Muscle of arm (tissue), 12 donors: ENCODE data around the gene REEP1. TPM values are rescaled to one million over a fixed set of nuclear protein-coding genes. Genes with fewer than 3 reads are reported as not detected.

Experiments
- DNase-seq: peaks from one replicate; pipeline ENCODE4 v3.0.0-alpha.2; 2013
- polyA plus RNA-seq, 12 donors: library from polyadenylated mRNA; unstranded; fragments of 120-200 nt; gene quantifications; one replicate each; pipeline ENCODE4 v1.2.1, GENCODE V29; 2013; ENCODE audit not compliant: insufficient read length in 12 of 12

Gene REEP1
- polyA plus RNA-seq, 12 donors, result 35.8 to 183 (median 70.7) TPM

DNA sequence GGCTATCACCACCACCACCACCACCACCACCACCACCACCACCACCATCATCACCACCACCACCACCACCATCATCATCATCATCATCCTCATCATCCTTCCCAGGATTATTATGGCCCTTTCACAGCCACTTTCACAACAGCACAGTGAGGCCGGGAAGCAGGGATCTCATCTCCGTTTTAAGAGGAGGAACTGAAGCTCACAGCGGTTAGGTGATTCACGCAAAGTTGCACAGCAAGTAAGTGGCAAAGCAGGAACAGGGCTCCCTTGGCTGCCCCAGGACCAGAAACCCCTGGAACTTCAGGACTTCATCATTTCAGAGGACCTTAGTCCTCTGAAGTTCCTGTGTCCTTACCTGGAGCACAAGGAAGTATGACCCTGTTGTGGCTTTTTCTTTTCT is 111.4 kb downstream of the REEP1 start:
- no peak for DNase-seq

DNA sequence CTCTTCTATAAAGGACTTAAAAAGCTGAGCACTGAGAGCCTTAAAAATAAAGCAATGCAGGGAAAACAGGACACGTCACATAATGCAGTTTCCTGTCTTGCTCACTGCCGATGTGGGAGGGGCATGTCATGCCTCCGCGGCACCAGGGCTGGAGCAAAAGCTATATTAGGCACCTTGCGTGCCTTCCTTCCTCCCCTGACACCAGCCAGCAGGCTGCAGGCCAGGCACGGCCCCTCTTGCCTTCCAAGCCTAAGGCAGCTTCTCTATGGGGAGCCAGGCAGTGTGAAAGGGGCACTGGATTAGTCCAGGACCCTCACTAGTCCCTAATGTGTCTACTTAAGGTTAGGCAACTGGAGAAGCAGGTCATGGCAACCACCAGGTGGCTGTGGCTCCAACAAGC is 111.8 kb downstream of the REEP1 start:
- no peak for DNase-seq

DNA sequence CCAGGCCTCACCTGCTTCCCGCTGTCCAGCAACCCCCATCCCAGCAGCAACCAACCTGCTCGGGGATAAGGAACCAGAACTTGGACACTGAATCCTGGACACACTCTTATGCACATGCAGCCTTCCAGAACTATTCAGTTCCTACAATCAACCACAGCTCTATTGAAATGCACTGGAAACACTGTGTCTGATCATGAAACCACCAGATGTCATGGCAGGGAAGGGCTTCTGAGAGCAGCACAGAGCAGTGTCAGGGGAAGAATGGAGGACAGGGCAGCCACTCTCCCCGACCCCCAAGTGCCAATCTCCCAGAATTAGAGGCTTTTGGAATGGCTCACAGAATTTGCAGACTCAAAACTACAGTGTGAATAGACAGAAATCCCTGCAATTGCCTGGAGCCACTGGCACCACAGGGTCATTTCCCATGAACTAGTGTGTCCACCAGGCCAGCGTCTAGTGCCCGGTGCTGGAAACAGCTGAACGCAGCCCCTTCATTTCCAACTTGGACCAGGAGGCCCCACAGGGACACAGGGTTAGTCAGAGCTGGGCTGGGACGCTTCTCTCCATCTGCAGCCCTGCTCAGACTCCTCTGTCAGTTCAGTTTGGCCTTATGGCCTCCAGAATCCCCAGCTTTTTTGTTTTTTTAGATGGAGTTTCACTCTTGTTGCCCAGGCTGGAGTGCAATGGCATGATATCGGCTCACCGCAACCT is 112.6 kb downstream of the REEP1 start:
- no peak for DNase-seq

DNA sequence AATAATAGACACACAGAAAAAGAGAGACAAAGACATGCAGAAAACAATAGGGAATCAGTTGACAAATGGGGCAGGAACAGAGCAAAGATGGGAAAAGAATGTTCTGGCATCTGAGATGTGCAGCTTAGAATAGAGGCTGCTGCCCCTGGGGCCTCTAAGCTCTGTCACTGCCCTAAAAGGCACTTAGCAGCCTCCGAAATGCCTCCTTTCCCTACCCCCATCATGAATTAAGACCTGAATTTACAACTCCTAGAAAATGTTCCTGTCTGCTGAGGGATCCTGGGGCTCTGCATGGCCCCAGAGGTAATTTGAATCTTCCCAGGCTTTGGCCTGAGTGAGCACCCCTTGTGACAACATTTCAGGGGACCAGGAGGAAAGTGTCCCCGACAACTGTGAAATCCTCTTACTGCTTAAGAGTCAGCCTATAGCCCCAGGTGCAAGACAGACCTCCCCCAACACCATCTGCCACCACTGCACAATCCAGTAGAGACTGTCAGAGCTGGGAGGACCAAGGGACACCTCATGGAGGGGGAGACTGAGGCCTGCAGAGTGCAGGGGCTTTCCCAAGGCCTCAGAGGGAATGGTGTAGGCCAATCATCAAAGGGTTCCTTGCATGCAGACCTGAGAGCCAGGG is 113.4 kb downstream of the REEP1 start:
- DNase-seq, result no peak

DNA sequence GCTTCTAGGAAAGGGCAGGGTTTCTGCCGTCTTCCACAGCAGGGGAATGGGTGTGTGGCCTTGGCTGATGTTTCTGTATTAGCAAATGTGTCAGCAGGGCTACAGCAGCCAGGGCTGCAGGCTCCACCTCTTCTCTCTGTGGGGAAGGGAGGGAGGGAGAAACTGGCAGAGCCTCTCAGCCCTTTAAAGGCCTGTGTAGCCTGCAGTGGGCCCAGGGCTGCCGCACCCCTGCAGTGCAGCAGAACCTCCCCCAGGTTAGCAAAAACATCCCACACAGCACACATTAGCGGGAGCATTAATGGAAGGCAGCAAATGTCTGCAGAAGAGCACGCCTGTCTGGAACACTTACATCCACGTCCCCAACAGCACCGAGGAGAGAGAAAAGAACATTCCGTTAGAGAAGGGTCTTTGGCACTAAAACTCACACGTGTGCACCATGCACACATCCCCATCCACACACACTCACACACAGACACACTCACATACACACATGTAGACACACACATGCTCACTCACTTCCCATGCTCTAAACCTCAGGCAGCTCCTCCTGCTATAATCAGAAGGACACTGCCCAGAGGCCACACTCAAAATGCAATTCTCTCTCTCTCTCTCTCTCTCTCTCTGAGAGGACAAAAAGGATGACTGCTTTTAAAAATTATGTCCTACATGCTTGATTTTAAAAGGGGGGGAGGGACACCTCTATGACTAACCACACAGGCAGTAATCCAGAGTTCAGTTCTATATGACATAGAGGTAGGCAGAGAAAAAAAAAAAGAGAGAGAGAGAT is 114.1 kb downstream of the REEP1 start:
- DNase-seq, result peak; percentile 74

DNA sequence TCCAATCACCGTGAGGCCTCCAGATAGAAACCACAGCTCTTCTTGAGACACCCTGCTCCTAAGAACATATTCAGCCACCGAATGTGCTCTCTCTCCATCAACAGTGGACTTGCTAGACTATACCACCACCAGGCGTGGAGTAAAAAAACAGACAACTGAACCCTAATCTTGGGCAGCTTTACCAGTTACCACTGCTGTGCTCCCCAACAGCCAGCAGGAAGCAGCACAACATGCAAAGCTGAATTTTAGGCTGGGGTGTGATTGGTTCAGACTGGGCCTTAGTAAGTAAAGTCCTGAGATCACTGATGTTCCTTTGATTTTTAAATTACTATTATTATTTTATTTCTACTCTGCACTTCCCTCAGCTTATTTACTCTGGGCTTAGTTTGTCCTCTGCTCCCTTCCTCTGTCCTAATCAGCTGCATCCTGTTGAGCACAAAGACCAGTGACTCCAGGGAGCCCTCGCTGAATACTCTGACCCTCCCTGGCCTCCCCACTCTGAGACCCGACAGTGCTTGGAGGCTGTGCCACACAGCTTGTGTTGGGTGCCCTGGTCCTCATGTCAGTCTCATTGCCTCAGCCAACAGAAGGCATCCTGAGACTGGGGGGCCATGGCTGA is 116.3 kb downstream of the REEP1 start:
- DNase-seq, result peak; percentile 48

DNA sequence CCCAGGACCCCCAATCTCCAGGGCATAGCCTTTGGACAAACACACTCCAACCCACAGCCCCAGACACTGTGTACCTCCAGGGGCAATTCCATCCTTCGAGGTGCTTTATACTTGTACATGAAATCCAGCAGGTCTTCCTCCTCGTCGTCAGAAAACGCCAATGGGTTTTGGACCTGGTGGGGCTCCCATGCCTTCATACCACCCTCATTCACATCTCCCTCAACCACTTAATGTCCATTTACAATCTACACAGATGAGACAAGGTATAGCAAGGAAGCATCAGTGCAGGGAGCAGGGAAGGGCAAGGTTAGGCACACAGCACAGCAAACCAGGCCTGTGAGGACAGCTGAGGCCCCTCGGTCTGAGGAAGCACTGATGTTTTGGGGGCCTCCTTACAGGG is 117.5 kb downstream of the REEP1 start:
- no peak for DNase-seq

DNA sequence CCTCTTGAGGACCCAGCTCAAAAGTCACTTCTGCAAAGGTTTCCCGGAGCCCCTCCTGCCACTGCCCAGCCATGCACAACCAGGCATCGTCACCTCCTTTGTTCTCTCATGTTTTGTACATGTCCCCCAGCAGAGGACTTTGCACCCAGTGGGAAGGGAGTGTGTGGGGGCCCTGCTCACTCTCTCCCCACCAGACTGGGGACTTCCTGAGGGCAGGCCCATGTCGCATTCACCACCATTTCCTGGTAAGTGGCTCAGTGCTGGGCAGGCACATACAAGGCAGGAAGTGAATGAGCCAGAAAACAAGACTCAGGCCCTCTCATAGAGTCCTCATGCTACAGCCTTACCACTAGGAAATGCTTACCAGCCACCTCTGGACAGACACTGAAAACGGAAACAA is 119.3 kb downstream of the REEP1 start:
- DNase-seq, result no peak

DNA sequence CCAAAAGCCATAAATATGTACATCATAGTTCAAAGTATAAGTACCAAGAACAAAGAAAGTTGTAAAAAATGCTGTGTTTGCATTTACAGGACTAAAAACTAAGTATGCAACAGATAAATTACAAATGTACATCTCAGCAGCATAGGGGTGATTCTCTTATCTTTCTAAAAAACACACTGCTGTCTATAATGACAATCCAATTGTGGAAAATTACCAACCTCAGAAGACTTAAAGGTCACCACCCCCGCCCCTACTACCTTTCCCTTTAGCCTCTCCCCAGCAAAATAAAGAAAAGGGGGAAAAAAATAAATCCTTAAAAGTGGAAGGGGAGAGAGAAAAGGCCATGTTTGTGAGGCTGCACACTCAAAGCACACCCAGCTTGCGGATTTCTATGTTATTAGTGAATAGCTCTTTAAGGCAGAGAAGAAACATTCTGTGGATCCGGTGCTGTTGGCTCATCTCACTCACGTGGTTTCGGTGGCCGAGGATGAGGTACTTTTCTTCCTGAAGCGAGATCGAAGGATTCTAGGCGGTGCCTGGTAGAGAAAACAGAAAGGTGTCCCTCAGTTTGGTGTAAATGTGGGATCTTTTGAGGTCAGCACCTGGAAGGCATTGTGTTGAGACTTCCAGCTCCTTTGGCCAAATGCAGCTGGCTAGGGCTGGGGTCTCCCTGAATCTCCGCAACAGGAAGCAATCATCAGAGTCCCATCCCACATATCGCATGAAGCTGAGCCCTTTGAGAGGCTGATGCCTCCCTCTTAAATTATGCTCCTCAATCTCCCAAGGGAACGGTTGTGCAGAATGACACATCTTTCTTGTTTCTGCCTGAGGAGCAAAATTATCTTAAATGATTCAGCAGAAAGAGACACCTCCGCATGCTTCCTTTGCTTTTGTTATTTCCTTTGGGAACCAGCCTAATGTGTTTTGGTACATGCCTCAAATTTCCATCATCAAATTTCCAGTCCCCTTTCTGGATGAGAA is 120.6 kb downstream of the REEP1 start:
- DNase-seq, result no peak

DNA sequence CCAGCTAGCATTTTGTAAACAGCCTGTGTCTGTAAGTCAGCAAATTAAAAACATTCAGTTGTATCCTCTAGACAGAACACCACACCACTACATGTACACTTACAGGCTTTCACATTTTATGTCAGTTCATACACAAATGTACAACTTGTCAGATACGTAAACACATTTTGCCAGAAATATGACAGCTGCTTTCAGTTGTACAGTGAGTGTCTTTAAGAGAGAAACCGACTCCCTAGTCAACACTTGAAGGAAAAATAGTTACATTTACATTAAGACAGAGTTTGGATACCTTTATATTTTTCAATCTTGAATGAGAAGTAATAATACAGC is 123.0 kb downstream of the REEP1 start:
- DNase-seq, result no peak

DNA sequence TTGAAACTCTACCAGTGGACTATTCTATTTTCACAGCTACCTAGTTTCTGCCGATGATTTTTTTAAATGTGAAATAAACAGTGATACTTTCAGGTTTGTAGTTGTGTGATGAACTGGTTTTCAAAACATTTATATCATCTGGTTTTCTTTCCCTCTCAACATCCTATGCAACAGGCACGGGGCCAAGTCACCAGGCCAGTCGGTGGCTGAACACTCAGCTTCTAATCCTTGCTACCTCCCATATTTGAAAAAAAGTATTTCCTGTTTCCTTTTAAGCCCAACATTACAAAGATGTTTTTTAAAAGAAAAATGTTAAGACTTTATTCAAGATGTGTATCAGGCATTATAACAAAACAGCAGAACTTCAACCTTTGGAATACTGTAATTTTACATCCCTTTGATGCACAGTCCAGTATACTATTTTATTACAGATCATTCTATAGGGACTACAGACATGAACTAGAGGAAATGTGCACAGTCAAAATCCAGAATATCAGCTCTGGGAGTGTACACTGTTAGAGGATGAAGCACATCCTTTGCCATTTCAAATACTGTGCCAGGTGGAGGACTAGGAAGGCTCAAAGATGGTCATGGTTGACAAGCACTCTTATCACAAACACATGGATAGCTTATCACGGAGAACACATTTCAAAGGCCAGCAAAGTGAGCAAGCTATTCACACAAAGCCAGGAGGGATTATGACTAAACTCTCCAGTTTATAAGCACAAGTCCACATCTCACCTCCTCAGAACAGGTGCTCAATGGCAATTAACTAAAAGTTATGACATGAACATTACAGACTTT is 123.5 kb downstream of the REEP1 start:
- no peak for DNase-seq

DNA sequence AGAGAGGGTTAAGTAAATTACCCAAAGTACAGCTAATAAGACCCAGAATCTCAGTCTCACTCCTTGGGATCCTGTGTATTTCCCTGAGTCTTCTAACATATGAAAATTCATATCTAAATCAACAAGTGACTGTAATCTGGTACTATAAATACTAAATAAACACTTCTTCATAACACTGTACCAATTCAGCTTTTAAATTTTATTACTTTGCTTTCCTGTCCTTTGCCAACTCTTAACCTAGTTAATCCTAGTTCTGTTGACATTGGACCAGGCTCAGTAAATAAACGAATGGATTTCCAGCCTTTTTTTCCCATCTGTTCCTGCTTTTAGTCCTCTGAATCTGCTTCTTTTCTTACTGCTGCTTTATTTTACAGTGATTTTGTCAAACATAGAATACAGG is 124.4 kb downstream of the REEP1 start:
- DNase-seq, result no peak

DNA sequence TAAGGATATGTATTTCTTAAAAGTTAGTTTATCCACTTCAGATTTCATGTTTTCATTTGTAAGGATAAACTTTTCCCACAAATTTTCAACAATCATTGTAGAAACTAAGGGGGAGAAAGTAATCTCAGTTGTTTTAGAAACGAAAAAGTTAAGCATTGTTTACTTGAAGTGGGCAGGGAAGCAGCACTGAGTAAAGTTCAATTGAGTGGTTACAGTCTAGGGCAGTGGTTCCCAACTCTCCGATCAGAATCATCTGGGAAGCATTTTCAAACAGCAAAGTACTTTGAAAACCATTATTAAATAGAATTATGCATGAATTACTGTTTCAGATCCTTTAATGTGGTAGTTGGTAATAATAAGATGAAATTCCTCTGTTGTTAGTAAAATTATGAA is 125.6 kb downstream of the REEP1 start:
- DNase-seq, result no peak

DNA sequence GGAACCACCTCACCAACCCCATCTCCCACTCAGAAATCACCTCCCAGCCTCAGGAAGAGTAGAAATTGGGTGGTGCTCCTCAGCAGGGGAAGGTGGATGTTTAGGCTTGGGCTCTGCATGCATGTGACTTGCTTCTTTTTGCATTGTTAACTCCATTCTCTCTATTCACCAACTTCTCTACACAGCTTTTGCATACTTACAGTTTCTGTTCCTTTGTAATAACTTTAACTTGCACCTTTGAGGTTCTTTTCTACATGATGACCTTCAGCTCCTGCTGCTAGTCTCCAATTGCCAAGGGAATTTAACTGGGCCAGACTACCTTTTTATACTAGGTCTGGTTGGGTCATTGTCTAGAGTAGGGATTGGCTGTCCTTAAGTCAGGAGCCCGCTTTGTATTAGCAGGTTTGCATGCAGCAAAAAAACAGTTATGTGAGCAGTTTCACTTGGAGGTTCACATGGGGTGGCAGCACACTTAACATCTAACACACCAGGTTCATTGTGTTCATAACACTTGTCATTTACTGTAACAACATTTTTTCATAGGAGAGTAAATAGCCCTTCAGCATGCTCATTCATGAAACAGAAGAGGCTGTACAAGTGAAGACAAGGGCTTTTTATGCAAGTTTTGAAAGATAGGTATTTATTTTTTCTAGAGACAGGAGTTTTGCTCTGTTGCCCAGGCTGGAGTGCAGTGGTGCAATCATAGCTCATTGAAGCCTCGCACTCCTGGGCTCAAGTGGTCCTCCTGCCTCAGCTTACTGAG is 126.2 kb downstream of the REEP1 start:
- DNase-seq, result no peak

DNA sequence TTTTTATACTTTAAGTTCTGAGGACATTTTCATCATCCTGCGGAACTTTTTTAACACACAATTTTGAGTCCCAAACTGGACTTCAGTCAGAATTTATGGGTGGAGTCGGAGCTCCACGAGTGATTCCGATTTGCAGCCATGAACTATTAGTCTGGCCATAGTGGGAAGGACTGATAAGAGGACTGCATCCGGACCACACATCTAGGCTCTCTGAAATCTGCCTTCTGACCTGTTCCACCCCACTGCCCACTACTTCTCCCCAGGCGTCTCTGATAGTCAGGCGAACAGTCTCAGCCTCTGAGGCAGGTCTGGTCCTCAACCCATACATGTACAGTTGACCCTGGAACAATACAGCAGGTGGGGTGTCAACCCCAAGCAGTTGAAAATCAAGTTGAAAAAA is 133.0 kb downstream of the REEP1 start:
- DNase-seq, result no peak

DNA sequence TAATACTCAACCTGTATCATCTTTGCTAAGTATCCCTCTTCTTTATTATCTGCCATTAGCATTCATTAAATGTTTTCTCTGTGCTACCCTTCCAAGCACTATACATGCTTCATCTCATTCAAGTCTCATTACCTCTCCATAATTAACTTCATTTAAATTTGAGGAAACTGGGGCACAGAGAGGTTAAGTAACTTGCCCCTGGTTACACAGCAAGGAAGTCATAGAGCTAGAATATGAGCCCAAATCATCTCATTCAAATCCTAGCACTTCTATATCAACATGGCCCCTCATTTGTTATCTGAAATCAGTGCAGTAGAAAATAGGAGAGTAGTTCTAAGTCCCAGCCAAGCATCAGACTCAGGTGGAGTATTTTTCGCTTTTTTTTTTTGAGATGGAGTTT is 133.8 kb downstream of the REEP1 start:
- DNase-seq, result no peak

DNA sequence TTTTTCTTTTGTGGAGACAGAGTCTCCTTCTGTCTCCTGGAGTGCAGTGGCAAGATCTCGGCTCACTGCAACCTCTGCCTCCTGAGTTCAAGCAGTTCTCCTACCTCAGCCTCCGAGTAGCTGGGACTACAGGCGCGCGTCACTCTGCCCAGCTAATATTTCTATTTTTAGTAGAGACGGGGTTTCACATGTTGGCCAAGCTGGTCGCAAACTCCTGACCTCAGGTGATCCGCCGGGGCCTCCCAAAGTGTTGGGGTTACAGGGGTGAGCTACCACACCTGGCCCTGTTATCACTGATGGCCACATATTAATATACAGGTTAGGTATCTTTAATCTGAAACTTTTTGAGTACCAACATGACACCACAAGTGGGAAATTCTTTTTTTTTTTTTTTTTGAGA is 134.7 kb downstream of the REEP1 start:
- DNase-seq, result no peak

DNA sequence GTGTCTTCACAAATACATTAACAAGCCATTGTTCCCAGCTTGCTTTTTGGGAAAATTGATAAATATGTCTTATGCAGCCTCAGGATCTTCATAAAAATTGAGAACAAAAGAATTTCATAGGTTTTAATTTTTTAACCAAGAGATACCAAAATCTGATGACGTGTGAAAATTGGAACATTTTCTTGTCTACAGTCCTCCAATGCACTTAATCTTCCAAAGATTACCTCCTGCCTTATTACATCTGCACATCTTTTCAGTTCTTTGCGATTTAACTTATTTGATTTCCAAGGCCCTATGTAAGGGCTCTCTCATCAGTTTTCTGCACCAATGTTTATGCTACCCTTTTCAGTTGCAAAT is 135.1 kb downstream of the REEP1 start:
- DNase-seq, result no peak

DNA sequence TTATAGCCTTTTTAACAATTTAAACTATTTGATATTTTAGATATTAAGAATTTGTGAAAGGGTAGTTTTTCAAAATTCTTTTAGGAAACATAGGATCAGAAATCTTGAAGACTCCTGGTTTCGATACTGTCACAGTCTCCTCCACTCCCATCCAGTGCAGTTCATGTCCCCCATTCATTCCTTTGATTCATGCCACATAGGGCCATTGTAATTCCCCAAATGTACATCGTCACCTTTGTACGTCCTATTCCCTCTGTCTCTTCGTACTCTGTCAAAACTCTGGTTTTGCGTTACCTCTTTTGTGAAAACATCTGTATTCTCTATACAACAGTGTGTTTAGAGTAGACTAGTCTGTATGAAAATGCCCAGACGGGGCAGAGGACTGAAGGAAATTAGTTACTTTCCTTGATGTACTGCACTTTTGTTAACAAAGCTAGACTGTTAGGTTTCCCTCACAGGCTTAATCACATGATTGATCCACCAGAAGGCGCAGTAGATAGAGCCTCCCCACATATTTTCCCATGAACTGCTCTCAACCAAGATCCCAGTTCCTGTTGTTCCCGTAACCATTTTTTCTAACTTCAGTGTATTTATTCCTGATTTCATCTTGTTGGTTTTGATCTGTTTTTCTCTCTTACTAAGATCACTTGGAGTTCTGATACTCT is 135.6 kb downstream of the REEP1 start:
- no peak for DNase-seq
